Adrenal gland (tissue), 12 donors: ENCODE measurements around the gene FARP1. TPM values are rescaled to one million over a fixed set of nuclear protein-coding genes. Genes with fewer than 3 reads are reported as not detected.

Experiments
- DNase-seq, 7 donors: peaks; one replicate each; pipeline ENCODE4 v3.0.0-alpha.2; 2019 to 2020
- H3K27ac ChIP-seq, 5 donors: fragments of 200-600 bp; sonication (generic) in 4 of 5; 1 replicate in 3 of 5; 2 replicates in 2 of 5; pipeline versions ENCODE4 v1.5.1 to v1.8.0; 2016 to 2020; ENCODE audit warnings: mild to moderate bottlenecking in 1 of 5
- H3K27me3 ChIP-seq: fragments of 200-600 bp; 2 replicates; pipeline ENCODE4 v1.8.0; 2021
- H3K36me3 ChIP-seq, 2 donors: fragments of 200-600 bp; replicated peaks in 1 of 2; 1 replicate in 1 of 2; 2 replicates in 1 of 2; pipeline versions ENCODE4 v1.5.1 to v1.8.0; 2018 to 2022
- H3K4me1 ChIP-seq, 2 donors: fragments of 200-600 bp; replicated peaks in 1 of 2; 1 replicate in 1 of 2; 2 replicates in 1 of 2; pipeline versions ENCODE4 v1.5.1 to v1.8.0; 2018 to 2021
- H3K4me3 ChIP-seq, 4 donors: fragments of 200-600 bp; sonication (generic) in 3 of 4; one replicate each; pipeline ENCODE4 v1.5.1; 2016 to 2018
- H3K9me3 ChIP-seq, 3 donors: fragments of 200-600 bp; sonication (generic) in 1 of 3; replicated peaks in 1 of 3; 1 replicate in 2 of 3; 2 replicates in 1 of 3; pipeline versions ENCODE4 v1.5.1 to v1.8.0; 2016 to 2021
- POLR2A ChIP-seq, 2 donors: fragments of 450-650 bp; IDR thresholded peaks; one replicate each; pipeline ENCODE4 v1.6.1; 2017; ENCODE audit warnings: antibody characterized with exemption in 2 of 2, mild to moderate bottlenecking in 2 of 2, moderate library complexity in 1 of 2
- WGBS, 4 donors: extraction: QIAGEN DNeasy Blood & Tissue Kit in 2 of 4; methylation state at CpG; one replicate each; pipeline versions ENCODE4 v1.1.5 to v1.1.7; 2013 to 2017; 5-methylcytosine and 5-hydroxymethylcytosine counted together
- intact Hi-C, 2 donors: fragments of 100-400 bp; cut with DNase I; formaldehyde crosslinking; loops; one replicate each; pipeline versions ENCODE4 v1.14.1 to v1.15.0; 2022 to 2023
- polyA plus RNA-seq, 3 donors: library from polyadenylated mRNA; stranded (reverse); fragments of 200-250 nt in 2 of 3; fragments of 350-450 nt in 1 of 3; fragmentation: Illumina TruSeq in 1 of 3; extraction: RNeasy Lipid Tissue Mini Kit (QIAGEN cat#74804) in 1 of 3; gene quantifications; one replicate each; pipeline ENCODE4 v1.2.3, GENCODE V29; 2013 to 2014
- total RNA-seq, 9 donors: library from RNA; depleted of rRNA in 4 of 9; stranded (reverse); fragments of >200 nt in 4 of 9; fragments of 120-200 nt in 1 of 9; fragmentation: NEBNext Ultra II Directional in 1 of 9; extraction: Animal tissue kit (Norgen Biotek cat#: 25700) in 1 of 9; gene quantifications; one replicate each; pipeline versions ENCODE4 v1.1.0 to v1.2.4, GENCODE V29; 2013 to 2023
- TF ChIP-seq, protein P1 (sequence below), 6 experiments: fragments of 450-650 bp in 4 of 6; fragments of 200-600 bp in 2 of 6; sonication (generic) in 1 of 6; IDR thresholded peaks; 1 replicate in 5 of 6; 2 replicates in 1 of 6; pipeline versions ENCODE4 v1.5.1 to v1.8.0; 2016 to 2021; ENCODE audit warnings: antibody characterized with exemption in 6 of 6, mild to moderate bottlenecking in 2 of 6, moderate library complexity in 1 of 6
- donor health status: healthy with polysubstance abuse.
- donor health status: Bipolar disorder and iron deficiency.
- donor health status: DM: yes; HTN: yes; CAD: no.
- donor health status: DM: no; HTN: no; CAD: no.
- donor health status: DM: no; HTN: no; CAD: no.
- donor health status: DM: yes; HTN: yes; CAD: no.

FARP1 gene
- total and polyA plus RNA-seq, 12 donors: 27.1 to 304 (median 71.6) TPM

DNA sequence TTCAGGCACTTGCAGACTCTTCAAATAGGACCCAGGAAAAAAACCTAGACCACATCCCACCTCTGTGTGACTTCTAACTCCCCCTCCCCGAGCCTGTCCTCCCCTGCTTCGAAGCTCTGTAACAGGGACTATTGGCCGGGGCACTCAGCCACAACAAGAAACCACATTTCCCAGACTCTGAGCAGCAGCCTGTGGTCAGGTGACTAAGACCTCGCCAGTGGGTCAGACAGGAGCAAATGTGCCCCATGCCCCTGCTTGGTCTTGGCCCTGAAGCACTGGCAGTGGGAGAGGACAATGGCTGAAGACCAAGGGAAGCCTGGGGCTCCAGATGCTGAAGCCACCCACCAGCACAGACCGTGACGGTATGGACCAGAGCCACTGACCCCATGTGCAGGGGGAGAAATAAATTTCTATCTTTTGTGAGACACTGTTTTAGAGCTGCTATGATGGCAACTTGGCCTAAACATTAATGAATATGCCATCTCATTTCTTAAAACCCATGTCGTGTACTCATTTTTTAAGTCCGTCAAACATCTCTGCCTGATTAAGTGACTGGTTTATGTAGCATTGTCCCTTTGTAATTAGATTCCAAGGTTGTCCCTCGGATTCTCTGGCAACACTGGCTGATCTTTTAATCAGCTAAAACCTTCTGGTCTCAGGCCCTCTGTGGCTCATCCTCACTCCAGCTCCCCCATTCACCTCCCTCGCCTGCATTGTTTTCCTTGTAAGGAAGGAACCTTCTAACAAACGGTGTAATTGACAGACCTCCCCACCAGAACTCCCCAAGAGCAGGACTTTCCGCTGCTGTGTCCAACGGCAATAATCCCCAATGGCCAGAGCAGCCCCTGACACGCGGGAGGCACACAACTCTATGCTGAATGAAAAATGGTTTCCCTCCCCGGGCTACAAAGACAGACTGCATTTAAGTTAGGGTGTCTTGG is 335.6 kb downstream of the FARP1 start:
- H3K27ac ChIP-seq: no peak overlapping the region

DNA sequence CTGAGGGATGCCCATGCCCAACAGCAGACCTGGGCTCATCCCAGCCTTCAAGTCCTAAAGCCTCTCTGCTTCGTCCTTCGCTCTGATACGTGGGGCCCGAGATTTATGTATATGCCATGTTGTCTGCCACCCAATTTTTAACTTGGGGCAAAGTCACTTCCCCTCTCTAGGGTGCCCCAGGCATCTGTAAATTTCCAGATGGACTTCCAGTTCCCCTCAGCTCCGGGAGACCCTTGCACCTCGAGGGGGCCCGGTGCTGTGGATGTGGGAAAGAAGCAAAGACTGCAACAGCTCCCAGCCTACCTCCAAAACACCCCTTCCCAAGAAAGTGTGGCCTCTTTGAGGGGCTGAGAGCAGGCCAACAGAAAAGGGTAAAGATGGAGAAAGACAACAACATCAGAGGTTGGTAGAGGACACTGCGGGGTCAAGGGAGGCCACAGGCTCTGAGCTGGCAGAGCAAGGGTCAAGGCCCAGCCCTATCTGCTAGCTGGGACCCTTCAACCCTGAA is 336.7 kb downstream of the FARP1 start:
- Histone ChIP-seq H3K36me3 (peaks cover 0 to 7% of the 10 kb centered on the region in 2 donors), H3K4me3 (no peak overlapping the region), H3K4me1 (peaks cover 33 to 67% of the 10 kb centered on the region in 2 donors), H3K27ac (no peak overlapping the region), H3K27me3 (no peaks in the 10 kb centered on the region), H3K9me3 (no peaks in the 10 kb centered on the region)
- no peak for DNase-seq
- TF ChIP-seq, protein P1, sequence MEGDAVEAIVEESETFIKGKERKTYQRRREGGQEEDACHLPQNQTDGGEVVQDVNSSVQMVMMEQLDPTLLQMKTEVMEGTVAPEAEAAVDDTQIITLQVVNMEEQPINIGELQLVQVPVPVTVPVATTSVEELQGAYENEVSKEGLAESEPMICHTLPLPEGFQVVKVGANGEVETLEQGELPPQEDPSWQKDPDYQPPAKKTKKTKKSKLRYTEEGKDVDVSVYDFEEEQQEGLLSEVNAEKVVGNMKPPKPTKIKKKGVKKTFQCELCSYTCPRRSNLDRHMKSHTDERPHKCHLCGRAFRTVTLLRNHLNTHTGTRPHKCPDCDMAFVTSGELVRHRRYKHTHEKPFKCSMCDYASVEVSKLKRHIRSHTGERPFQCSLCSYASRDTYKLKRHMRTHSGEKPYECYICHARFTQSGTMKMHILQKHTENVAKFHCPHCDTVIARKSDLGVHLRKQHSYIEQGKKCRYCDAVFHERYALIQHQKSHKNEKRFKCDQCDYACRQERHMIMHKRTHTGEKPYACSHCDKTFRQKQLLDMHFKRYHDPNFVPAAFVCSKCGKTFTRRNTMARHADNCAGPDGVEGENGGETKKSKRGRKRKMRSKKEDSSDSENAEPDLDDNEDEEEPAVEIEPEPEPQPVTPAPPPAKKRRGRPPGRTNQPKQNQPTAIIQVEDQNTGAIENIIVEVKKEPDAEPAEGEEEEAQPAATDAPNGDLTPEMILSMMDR (IDR thresholded peaks at IDR 0.05): no peak
- TF ChIP-seq POLR2A (IDR thresholded peaks at IDR 0.05): no peak
- WGBS, 4 donors: 90 to 94% (median 92%) methylated on average over 6 to 8 of the region's 8 CpGs
- intact Hi-C loops: loop anchor here (10.0 kb wide), 3 partner anchors 85 to 175 kb away; partner anchors contain the start of gene STK24 (in 1 of the 2)

More for the DNA sequence above, 335.6 kb downstream of the FARP1 start:
- 72 to 85% (median 81%) methylated on average over 14 to 16 of the region's 16 CpGs for WGBS, 4 donors
- intact Hi-C loops: loop anchor here in 1 of 2 donors (10.0 kb wide), 1 partner anchor 176 kb away; no protein-coding TSS in a partner anchor
- TF ChIP-seq, protein P1 (IDR thresholded peaks at IDR 0.05): no peak
- TF ChIP-seq POLR2A (IDR thresholded peaks at IDR 0.05): no peak
- no peak for DNase-seq
- peaks cover 0 to 11% of the 10 kb centered on the region in 2 donors for H3K36me3 ChIP-seq
- no peaks in the 10 kb centered on the region for H3K9me3 ChIP-seq
- no peaks in the 10 kb centered on the region for H3K27me3 ChIP-seq
- no peak overlapping the region for H3K4me3 ChIP-seq
- peaks cover 22 to 56% of the 10 kb centered on the region in 2 donors for H3K4me1 ChIP-seq

DNA sequence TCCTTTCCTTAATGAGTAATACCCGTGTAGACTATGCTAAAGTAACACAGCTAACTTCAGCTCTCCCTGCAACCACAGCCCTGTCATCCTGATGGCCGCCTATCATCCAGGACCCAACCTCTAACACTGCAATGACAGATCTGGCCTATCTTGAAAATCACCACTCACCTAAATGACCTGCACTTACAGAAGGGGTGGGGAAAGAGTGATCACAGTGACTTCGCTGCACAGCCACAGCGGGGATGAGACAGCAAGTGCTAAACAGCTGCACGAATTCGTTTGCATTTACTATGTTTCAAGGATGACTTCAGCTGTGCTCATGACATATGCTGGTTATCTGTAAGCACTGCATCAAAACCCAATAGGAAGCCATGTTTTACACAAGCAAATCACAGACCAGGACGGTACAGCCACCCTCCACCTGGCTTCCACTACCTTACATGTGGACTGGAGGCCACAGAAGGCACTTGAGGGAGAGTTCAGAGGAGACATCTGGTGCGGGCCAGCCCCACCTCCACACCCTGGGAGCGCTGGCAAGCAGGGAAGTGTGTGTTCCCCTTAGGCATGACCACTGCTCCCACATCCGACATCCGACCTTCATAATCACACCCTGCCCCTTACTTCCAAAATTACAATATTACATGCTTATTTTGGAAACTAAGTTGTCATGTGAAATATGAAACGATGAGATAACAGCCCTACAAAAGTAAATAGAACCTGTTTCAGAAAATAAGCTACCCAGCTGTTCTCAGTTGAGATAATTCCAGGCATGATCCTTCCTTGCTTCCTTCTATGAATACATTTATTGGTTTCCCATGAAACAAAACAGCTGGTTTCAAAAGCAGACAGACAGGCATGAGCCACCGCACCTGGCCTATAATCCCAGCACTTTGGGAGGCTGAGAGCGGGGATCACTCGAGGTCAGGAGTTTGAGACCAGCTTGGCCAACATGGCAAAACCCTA is 338.3 kb downstream of the FARP1 start:
- Histone ChIP-seq H3K9me3 (no peaks in the 10 kb centered on the region), H3K4me1 (peaks cover 34 to 68% of the 10 kb centered on the region in 2 donors), H3K4me3 (no peak overlapping the region), H3K36me3 (no peaks in the 10 kb centered on the region), H3K27me3 (no peaks in the 10 kb centered on the region), H3K27ac (no peak overlapping the region)
- 74 to 80% (median 77%) methylated on average over 14 to 15 of the region's 15 CpGs for WGBS, 4 donors
- no peak for DNase-seq
- no peak for TF ChIP-seq POLR2A (IDR thresholded peaks at IDR 0.05)
- intact Hi-C loops: loop anchor here (10.0 kb wide), 2 partner anchors 84 to 94 kb away; partner anchors contain the start of gene STK24 (in 1 of the 2)
